ENCODE measurements around the gene ETV5. TPM values are rescaled to one million over a fixed set of nuclear protein-coding genes. Genes with fewer than 3 reads are reported as not detected.

ETV5 gene
- total and polyA plus RNA-seq, 5 donors = 1.7 to 35.1 (median 6.3) TPM

DNA sequence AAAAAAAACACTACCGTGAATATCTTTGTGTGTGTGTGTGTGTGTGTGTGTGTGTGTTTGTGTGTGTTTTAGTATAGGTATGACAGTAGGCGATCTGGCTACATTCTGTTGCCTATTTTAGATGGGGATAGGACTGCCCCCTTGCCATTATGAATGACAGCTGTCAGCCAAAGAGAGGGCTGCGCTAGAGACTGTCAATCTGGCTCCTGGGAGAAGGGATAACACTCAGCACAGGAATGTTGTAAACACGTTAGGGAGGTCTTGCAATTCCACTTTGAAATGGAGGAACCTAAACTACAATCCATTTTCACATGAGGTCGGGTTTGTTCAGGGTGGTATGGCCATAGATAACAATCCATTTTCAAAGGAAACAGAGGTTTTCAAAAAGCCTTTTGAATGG is 14.1 kb upstream of the ETV5 start:
- ATAC-seq = no peak
- Histone ChIP-seq H3K4me1 (ENCODE audit: control insufficient read depth, insufficient read depth, low read length) (no peaks in the 10 kb centered on the region), H3K4me3 (ENCODE audit: low read length) (no peak overlapping the region), H3K27ac (ENCODE audit: low read length) (no peak overlapping the region), H3K9me3 (ENCODE audit: control insufficient read depth, low read length) (no peaks in the 10 kb centered on the region), H3K27me3 (ENCODE audit: control insufficient read depth, insufficient read depth) (no peaks in the 10 kb centered on the region)
- DNase-seq = no peak
- WGBS = 67% methylated on average over 5 of the region's 5 CpGs
- intact Hi-C loops (cut with DNase I) = no loop called here

DNA sequence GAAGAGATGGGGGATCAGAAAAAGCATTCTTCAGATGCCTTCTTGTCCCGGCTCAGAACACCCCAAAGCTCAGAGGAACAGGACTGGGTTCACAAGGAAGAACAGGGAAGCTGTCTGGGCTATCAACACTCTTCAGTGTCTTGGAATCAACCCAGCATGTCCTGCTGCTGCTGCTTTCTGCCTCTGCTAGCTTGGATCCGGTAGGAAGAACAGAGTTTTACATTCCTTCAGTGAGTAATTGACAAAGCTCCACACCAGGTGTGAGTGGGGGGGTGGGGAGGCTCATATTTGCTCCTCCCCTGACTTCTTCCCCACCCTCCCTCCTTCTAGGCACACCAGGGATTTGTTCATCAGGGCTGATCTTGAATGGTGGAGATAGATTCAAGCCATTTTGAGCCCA is 13.1 kb upstream of the ETV5 start:
- Histone ChIP-seq H3K27me3 (ENCODE audit: control insufficient read depth, insufficient read depth) (no peaks in the 10 kb centered on the region), H3K9me3 (ENCODE audit: control insufficient read depth, low read length) (no peaks in the 10 kb centered on the region), H3K27ac (ENCODE audit: low read length) (no peak overlapping the region), H3K4me1 (ENCODE audit: control insufficient read depth, insufficient read depth, low read length) (no peaks in the 10 kb centered on the region), H3K4me3 (ENCODE audit: low read length) (no peak overlapping the region)
- 16% methylated on average over 2 of the region's 2 CpGs for WGBS
- ATAC-seq = peak; percentile 20 to 36
- no peak for DNase-seq
- intact Hi-C loops (cut with DNase I) = no loop called here

DNA sequence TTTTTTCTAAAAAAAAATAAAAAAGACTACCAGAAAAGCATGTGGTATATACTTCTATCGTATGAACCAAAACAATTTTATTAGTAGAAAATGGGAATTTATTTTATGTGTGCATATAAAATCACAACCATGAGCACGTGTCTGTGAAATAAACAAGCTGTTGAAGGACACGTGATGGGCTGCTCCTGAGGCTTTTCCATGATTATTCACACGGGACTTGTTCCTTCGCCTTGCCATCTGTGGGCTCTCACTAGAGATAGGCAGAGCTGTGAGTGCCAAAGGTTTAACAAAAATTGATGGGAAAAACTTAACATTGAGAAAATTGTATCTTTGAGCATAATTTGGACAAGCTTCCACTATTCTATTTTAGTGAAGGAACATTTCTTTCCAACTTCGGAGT is 12.4 kb upstream of the ETV5 start:
- Histone ChIP-seq H3K4me1 (ENCODE audit: control insufficient read depth, insufficient read depth, low read length) (no peaks in the 10 kb centered on the region), H3K27ac (ENCODE audit: low read length) (no peak overlapping the region), H3K27me3 (ENCODE audit: control insufficient read depth, insufficient read depth) (no peaks in the 10 kb centered on the region), H3K4me3 (ENCODE audit: low read length) (no peak overlapping the region), H3K9me3 (ENCODE audit: control insufficient read depth, low read length) (no peaks in the 10 kb centered on the region)
- 50% methylated on average over 6 of the region's 6 CpGs for WGBS
- intact Hi-C loops (cut with DNase I) = no loop called here
- DNase-seq (no peak), ATAC-seq (no peak)

DNA sequence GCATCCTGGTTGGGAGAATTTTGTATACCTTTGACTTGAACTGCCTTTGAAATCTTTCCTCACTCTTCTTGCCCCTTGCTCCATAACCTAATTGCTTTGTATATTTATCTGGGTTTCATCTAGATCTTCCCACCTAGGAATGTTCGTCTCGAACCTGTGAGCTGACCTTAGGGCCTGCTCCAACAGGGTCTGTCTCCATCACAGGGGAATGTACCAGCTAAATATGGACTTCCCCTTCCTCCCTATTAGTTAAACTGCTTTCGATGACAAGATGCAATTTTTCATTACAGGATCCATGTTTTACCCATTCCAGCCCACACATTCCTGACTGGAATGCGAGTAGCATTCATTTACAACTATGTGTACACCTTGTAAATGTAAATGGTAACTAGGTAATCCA is 10.6 kb upstream of the ETV5 start:
- H3K4me3 ChIP-seq (ENCODE audit: low read length) = no peak overlapping the region
- 75% methylated on average over 4 of the region's 4 CpGs for WGBS
- DNase-seq (no peak), ATAC-seq (no peak)
- no peaks in the 10 kb centered on the region for H3K9me3 ChIP-seq (ENCODE audit: control insufficient read depth, low read length)
- H3K27me3 ChIP-seq (ENCODE audit: control insufficient read depth, insufficient read depth) = no peaks in the 10 kb centered on the region
- no peaks in the 10 kb centered on the region for H3K4me1 ChIP-seq (ENCODE audit: control insufficient read depth, insufficient read depth, low read length)
- H3K27ac ChIP-seq (ENCODE audit: low read length) = no peak overlapping the region
- intact Hi-C loops (cut with DNase I) = no loop called here

DNA sequence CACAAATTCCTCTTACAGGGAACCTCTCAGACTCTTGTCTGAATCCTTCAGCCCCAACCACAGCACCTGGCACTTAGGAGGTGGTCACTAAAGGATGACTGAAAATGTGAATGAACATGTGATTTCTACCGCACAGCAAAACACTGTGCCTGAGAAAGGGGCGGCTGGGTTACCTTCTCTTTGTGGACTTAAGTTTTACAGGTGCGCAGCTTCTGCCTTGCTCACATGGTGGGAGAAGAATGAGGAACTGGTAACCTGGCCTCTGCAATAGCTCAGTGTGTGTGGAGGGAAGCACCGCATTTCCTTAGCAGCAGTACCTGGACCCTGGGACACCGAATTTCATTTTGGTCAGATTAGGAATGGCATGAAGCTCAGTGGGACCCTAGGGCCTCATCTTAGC is 9.8 kb upstream of the ETV5 start:
- Histone ChIP-seq H3K4me1 (ENCODE audit: control insufficient read depth, insufficient read depth, low read length) (no peaks in the 10 kb centered on the region), H3K27ac (ENCODE audit: low read length) (no peak overlapping the region), H3K4me3 (ENCODE audit: low read length) (no peak overlapping the region), H3K9me3 (ENCODE audit: control insufficient read depth, low read length) (no peaks in the 10 kb centered on the region), H3K27me3 (ENCODE audit: control insufficient read depth, insufficient read depth) (no peaks in the 10 kb centered on the region)
- DNase-seq = no peak
- no peak for ATAC-seq
- intact Hi-C loops (cut with DNase I) = no loop called here
- WGBS = 92% methylated on average over 5 of the region's 5 CpGs

DNA sequence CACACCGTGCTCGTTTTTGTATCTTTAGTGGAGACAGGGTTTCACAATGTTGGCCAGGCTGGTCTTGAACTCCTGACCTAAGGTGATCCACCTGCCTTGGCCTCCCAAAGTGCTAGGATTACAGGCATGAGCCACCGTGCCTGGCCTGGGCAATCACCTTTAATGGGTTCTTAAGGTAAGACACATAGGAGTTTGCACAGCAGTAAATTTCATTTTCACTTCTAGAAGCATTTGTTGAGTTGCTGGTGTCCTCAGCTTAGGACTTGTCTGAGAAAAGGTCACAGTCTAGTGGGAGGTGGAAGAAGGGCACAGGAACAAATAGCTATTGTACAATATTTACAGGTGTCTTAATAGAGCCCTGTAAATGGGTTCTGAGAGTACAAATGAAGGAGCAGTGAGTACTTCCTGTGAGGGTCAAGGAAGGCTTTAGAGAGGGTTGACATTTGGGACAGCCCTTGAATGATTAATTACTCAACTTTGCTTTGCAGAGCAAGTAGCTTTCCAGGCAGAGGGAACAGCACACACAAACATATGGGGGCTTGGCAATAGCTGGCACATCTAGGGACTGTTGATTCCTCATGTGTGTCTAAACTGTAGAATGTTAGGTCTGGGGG is 8.7 kb upstream of the ETV5 start:
- H3K27me3 ChIP-seq (ENCODE audit: control insufficient read depth, insufficient read depth) = no peaks in the 10 kb centered on the region
- no peak for DNase-seq
- intact Hi-C loops (cut with DNase I) = no loop called here
- no peak overlapping the region for H3K27ac ChIP-seq (ENCODE audit: low read length)
- H3K9me3 ChIP-seq (ENCODE audit: control insufficient read depth, low read length) = no peaks in the 10 kb centered on the region
- no peaks in the 10 kb centered on the region for H3K4me1 ChIP-seq (ENCODE audit: control insufficient read depth, insufficient read depth, low read length)
- H3K4me3 ChIP-seq (ENCODE audit: low read length) = no peak overlapping the region
- no peak for ATAC-seq
- WGBS = 94% methylated on average over 3 of the region's 3 CpGs

DNA sequence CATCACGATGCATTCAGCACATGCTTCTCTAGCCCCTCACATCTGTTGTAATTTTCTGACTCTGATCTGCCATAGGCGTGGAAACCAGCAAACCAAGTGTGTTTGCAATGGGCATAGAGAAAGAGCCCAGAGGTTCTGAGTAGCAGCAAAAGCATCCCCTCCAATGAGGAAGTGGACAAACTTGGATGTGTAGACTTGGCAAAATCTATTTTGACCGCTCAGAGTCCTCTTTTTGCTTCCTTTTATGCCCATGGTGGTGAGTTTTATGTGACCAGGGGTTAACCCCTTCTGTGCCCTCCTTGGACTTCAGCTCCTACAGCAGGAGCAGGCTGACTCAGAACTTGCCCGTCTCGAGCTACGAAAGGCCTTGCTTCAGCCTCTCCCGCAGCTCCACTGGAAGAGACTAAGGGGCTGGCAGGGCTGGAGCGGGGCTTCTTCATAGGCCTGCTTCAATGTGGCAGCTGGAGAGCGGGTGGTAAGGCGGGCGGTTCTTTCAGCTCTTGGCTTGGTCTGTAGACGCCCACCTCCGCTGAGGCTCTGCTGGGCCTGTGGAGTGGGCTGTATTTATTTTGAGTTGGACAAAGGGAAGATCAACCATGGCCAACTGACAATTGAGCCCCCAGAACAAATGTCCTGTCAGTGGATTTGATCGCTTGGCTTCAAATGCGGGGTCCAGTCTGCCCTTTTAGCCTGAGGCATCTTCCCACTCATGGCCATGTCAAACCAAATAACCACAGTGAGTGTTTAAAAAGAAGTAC is 6.5 kb upstream of the ETV5 start:
- ATAC-seq = peak; percentile 11 to 17
- intact Hi-C loops (cut with DNase I) = no loop called here
- Histone ChIP-seq H3K4me3 (ENCODE audit: low read length) (no peak overlapping the region), H3K27ac (ENCODE audit: low read length) (no peak overlapping the region), H3K27me3 (ENCODE audit: control insufficient read depth, insufficient read depth) (no peaks in the 10 kb centered on the region), H3K4me1 (ENCODE audit: control insufficient read depth, insufficient read depth, low read length) (peaks cover 3% of the 10 kb centered on the region), H3K9me3 (ENCODE audit: control insufficient read depth, low read length) (no peaks in the 10 kb centered on the region)
- no peak for DNase-seq
- WGBS = 89% methylated on average over 15 of the region's 15 CpGs

DNA sequence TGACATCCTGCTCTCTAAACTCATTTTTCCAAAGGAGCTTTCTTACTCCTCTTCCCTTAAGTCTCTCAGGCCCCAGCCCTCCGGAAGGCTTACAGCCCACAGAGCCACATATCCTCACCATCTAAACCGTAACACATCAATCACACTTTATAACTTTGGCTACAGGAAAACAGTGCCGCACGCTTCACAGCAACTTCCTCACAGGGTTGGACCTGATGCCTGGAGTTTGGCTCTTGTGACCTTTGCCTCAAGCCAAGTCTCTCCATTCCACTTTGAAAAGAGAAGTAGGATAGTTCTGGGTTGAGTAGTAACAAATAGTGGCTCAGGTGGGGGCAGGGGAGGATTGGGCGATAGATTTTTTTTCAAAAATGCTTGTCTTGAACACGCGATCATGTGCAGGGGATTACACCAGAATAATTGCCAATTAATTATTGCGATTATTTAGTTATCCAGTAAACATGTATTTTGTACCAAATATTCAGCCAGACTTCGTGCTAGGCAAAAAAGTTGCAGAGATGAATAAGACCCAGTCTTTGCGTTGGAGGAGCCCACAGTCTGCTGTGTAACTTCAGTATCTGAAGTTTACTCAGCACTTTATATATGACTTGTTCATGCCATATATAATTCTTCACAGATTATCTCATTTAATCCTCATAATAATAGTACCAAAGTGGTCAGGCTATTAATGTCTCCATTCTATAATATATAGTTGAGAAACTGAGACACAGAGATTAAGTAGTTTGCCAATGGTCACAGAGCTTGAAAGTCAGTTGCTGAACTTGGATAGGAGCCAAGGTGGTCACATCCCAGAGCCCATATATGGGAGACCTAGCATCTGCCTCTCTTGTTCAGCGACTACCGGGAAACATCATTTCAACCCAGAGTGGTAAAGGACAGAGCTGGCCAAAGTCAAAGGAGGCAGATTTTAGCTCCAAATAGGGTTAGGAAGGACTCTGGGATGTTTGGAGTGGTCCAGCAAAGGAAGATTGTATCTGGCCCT is 2.4 kb upstream of the ETV5 start:
- intact Hi-C loops (cut with DNase I) = no loop called here
- ATAC-seq (no peak), DNase-seq (peak in 1 of 3 donors; percentile 54)
- Histone ChIP-seq H3K9me3 (ENCODE audit: control insufficient read depth, low read length) (no peaks in the 10 kb centered on the region), H3K4me1 (ENCODE audit: control insufficient read depth, insufficient read depth, low read length) (peaks cover 6% of the 10 kb centered on the region), H3K27ac (ENCODE audit: low read length) (no peak overlapping the region), H3K4me3 (ENCODE audit: low read length) (no peak overlapping the region), H3K27me3 (ENCODE audit: control insufficient read depth, insufficient read depth) (no peaks in the 10 kb centered on the region)
- WGBS = 67% methylated on average over 12 of the region's 12 CpGs

DNA sequence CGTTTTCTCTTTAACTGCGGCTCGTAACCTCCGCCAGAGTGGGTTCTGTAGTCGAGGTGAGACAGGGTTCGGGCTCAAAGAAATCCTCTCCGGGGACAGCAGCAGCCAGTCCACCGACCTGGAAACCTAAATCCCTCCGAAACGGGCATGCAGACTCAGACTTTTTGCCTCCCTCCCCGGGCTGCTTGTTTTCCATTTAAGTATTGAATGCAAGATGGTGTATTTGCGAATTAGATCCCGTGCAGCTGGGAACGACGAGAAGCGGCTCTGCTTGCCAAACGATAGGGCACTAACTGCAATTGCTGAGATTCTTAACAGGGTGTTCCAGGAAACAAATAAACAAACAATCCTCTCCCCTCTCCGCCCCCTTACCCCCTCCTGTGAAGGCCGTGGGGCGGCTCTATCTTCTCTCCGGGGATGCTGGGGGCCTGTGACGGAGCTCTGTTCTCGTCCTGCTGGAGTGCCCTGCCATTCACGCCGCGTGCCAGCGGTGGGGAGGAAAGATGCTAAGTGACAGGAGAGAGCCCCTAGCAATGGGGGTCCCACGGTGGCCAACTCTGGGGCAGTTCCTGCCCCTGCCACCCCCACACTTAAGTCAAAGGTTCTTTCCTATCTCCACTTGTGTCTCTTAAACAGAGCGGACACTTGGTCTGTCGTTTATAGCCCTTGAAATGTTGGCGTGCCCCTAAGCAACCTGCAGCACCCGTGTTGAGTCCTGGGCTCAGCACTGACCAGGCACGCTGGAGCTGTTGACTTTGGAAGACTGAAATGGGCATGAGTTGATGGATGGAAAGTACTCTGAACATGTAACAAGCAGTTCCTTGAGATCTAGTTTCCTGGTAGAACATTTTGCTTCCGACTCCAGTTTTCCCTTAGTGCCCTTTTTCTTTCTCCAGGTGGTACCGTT is 1.3 kb upstream of the ETV5 start:
- DNase-seq = peak; percentile 30 to 74 (median 71)
- H3K4me3 ChIP-seq (ENCODE audit: low read length) = peak overlapping the region; percentile 76

More for the DNA sequence above, 1.3 kb upstream of the ETV5 start:
- H3K27me3 ChIP-seq (ENCODE audit: control insufficient read depth, insufficient read depth) = no peaks in the 10 kb centered on the region
- no peaks in the 10 kb centered on the region for H3K9me3 ChIP-seq (ENCODE audit: control insufficient read depth, low read length)
- ATAC-seq = no peak
- intact Hi-C loops (cut with DNase I) = loop anchor here in 1 of 4 donors (10.0 kb wide), 1 partner anchor 115 kb away; no protein-coding TSS in a partner anchor
- peak overlapping the region; percentile 86 for H3K27ac ChIP-seq (ENCODE audit: low read length)
- 4% methylated on average over 35 of the region's 35 CpGs for WGBS
- H3K4me1 ChIP-seq (ENCODE audit: control insufficient read depth, insufficient read depth, low read length) = peaks cover 6% of the 10 kb centered on the region
